ENCODE data around the gene GRM4.

Gene GRM4

GRCh38 chr6:34161857-34162515, 16.1 kb upstream of the GRM4 start:
- Histone ChIP-seq H3K27ac (no peak overlapping the region), H3K9me3 (ENCODE audit: severe bottlenecking) (peaks cover 9% of the 10 kb centered on the region), H3K36me3 (no peaks in the 10 kb centered on the region), H3K4me3 (ENCODE audit: low read depth, low read length) (no peak overlapping the region), H3K27me3 (ENCODE audit: insufficient read depth, low read depth, severe bottlenecking) (no peaks in the 10 kb centered on the region)
- peak; percentile 39 for DNase-seq
- TF ChIP-seq CTCF (IDR thresholded peaks at IDR 0.05; ENCODE audit: low read depth, low read length), result no peak

GRCh38 chr6:34159844-34160243, 14.0 kb upstream of the GRM4 start:
- DNase-seq, result no peak
- Histone ChIP-seq H3K9me3 (ENCODE audit: severe bottlenecking) (peaks cover 9% of the 10 kb centered on the region), H3K36me3 (no peaks in the 10 kb centered on the region), H3K27ac (no peak overlapping the region), H3K4me3 (ENCODE audit: low read depth, low read length) (no peak overlapping the region), H3K27me3 (ENCODE audit: insufficient read depth, low read depth, severe bottlenecking) (no peaks in the 10 kb centered on the region)
- no peak for TF ChIP-seq CTCF (IDR thresholded peaks at IDR 0.05; ENCODE audit: low read depth, low read length)

GRCh38 chr6:34158876-34159275, 13.0 kb upstream of the GRM4 start:
- no peak for TF ChIP-seq CTCF (IDR thresholded peaks at IDR 0.05; ENCODE audit: low read depth, low read length)
- no peaks in the 10 kb centered on the region for H3K27me3 ChIP-seq (ENCODE audit: insufficient read depth, low read depth, severe bottlenecking)
- peaks cover 9% of the 10 kb centered on the region for H3K9me3 ChIP-seq (ENCODE audit: severe bottlenecking)
- no peak overlapping the region for H3K4me3 ChIP-seq (ENCODE audit: low read depth, low read length)
- H3K36me3 ChIP-seq, result no peaks in the 10 kb centered on the region
- DNase-seq, result peak; percentile 2
- H3K27ac ChIP-seq, result no peak overlapping the region

- Histone ChIP-seq H3K9me3 (ENCODE audit: severe bottlenecking) (peaks cover 9% of the 10 kb centered on the region), H3K4me3 (ENCODE audit: low read depth, low read length) (no peak overlapping the region), H3K27me3 (ENCODE audit: insufficient read depth, low read depth, severe bottlenecking) (no peaks in the 10 kb centered on the region), H3K36me3 (no peaks in the 10 kb centered on the region), H3K27ac (no peak overlapping the region)
- no peak for TF ChIP-seq CTCF (IDR thresholded peaks at IDR 0.05; ENCODE audit: low read depth, low read length)
- peak; percentile 8 for DNase-seq
Measured at GRCh38 chr6:34157851-34158250, 12.0 kb upstream of the GRM4 start.

- DNase-seq, result peak; percentile 7
Measured at GRCh38 chr6:34157236-34157830, 11.4 kb upstream of the GRM4 start.

More at GRCh38 chr6:34157236-34157830, 11.4 kb upstream of the GRM4 start:
- H3K9me3 ChIP-seq (ENCODE audit: severe bottlenecking), result peaks cover 9% of the 10 kb centered on the region
- H3K4me3 ChIP-seq (ENCODE audit: low read depth, low read length), result no peak overlapping the region
- TF ChIP-seq CTCF (IDR thresholded peaks at IDR 0.05; ENCODE audit: low read depth, low read length), result no peak
- H3K27me3 ChIP-seq (ENCODE audit: insufficient read depth, low read depth, severe bottlenecking), result no peaks in the 10 kb centered on the region
- H3K27ac ChIP-seq, result no peak overlapping the region
- H3K36me3 ChIP-seq, result no peaks in the 10 kb centered on the region
